Activated B cell treated with CpG ODN at 0.5 μM for 24 hours (primary cell): ENCODE data around the gene PXT1. TPM values are rescaled to one million over a fixed set of nuclear protein-coding genes. Genes with fewer than 3 reads are reported as not detected.

ENCODE experiments used
- ATAC-seq: fragments of 200-7000 bp; cut with Tn5 transposase; one replicate; pipeline ENCODE4 v1.10.0; 2021; ENCODE audit warnings: low read depth, mild to moderate bottlenecking, moderate library complexity
- CTCF ChIA-PET: fragments of 350-600 bp; sonication (Branson Sonifier 250); formaldehyde crosslinking; loops from one replicate; lab custom pipeline; 2021; ENCODE audit warnings: antibody characterized with exemption; lab: Charles Lee
- POLR2A ChIA-PET: fragments of 350-600 bp; sonication (Branson Sonifier 250); formaldehyde crosslinking; loops from one replicate; lab custom pipeline; 2021; ENCODE audit warnings: antibody characterized with exemption; lab: Charles Lee
- DNase-seq: peaks from one replicate; pipeline ENCODE4 v3.0.0; 2022
- H3K27ac Mint-ChIP-seq: one replicate; pipeline ENCODE4 v1.8.0; 2020; ENCODE audit warnings: mixed read lengths
- H3K27me3 Mint-ChIP-seq: one replicate; pipeline ENCODE4 v1.8.0; 2021; ENCODE audit warnings: mixed read lengths
- H3K36me3 Mint-ChIP-seq: one replicate; pipeline ENCODE4 v1.8.0; 2021; ENCODE audit warnings: low read depth, mixed read lengths
- H3K4me1 Mint-ChIP-seq: one replicate; pipeline ENCODE4 v1.8.0; 2021; ENCODE audit warnings: mixed read lengths
- H3K4me3 Mint-ChIP-seq: one replicate; pipeline ENCODE4 v1.8.0; 2020; ENCODE audit warnings: mild to moderate bottlenecking, mixed read lengths
- H3K9me3 Mint-ChIP-seq: one replicate; pipeline ENCODE4 v1.8.0; 2020; ENCODE audit warnings: mixed read lengths
- CTCF ChIP-seq: fragments of 200-600 bp; IDR thresholded peaks from one replicate; pipeline ENCODE4 v1.8.0; 2022; ENCODE audit warnings: antibody characterized with exemption, mild to moderate bottlenecking
- intact Hi-C: fragments of 100-400 bp; cut with micrococcal nuclease; formaldehyde crosslinking; loops from one replicate; pipeline ENCODE4 v1.15.1; 2024
- total RNA-seq: library from RNA; stranded (reverse); gene quantifications from 2 replicates; pipeline ENCODE4 v1.2.3, GENCODE V29; 2022

Gene PXT1
- total RNA-seq, 1 donor from 2014 or later: 0.11 TPM

DNA sequence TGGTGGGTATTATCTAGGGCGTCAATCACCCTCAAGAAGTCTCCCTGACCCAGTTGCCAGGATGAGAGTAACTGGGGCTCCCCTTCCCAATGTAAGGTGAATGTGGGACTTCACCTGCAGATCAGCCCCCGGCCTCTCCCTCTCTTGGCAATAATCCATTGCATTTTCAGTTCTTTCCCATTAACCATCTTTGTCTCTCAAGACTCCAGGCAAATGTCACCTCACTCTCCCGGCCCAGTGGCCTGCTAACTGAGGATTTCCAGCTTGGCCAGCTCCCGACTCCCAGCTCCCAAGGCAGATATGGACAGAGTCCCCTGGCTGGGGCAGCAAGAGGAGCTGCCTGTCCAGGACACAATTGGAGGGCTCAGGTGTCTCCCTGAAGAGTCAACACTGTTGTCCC is 62.5 kb downstream of the PXT1 start:
- intact Hi-C loops: no loop called here
- Mint-ChIP-seq H3K36me3 (no peaks in the 10 kb centered on the region), H3K27ac (no peak overlapping the region), H3K4me3 (no peak overlapping the region), H3K27me3 (no peaks in the 10 kb centered on the region), H3K4me1 (peaks cover 17% of the 10 kb centered on the region), H3K9me3 (no peaks in the 10 kb centered on the region)
- ChIA-PET CTCF (no interaction called here), POLR2A (interaction anchor here (0.6 kb wide), 1 partner anchor 909 kb away, joined by 3 read pairs; no protein-coding TSS in a partner anchor)
- no peak for TF ChIP-seq CTCF
- ATAC-seq (no peak), DNase-seq (no peak)

DNA sequence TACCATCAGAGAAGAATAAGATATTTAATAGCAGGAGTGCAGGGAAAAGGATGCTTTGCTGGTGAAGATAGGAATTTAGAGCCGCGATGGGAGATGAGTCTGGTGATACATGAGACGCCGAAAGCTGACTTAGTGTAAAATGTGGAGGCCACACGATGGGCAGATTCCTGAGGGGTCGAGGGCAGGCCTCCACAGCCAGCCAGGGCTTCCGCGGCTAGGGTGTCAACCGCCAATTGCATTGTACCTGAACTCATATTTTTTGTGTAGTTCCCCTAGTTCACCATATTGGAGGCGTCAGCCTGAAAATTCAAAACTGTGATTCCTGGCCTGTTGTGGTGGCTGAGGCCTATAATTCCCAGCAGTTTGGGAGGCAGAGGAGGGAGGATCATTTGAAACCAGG is 63.7 kb downstream of the PXT1 start:
- no peak for TF ChIP-seq CTCF
- DNase-seq (no peak), ATAC-seq (no peak)
- Mint-ChIP-seq H3K4me3 (no peak overlapping the region), H3K27me3 (no peaks in the 10 kb centered on the region), H3K4me1 (peaks cover 17% of the 10 kb centered on the region), H3K36me3 (no peaks in the 10 kb centered on the region), H3K27ac (no peak overlapping the region), H3K9me3 (no peaks in the 10 kb centered on the region)
- intact Hi-C loops: no loop called here
- POLR2A ChIA-PET: no interaction called here
- CTCF ChIA-PET: no interaction called here

GRCh38 chr6:36378243-36378920 is 64.3 kb downstream of the PXT1 start:
- CTCF ChIA-PET: no interaction called here
- Mint-ChIP-seq H3K36me3 (no peaks in the 10 kb centered on the region), H3K4me3 (no peak overlapping the region), H3K4me1 (peaks cover 16% of the 10 kb centered on the region), H3K9me3 (no peaks in the 10 kb centered on the region), H3K27me3 (no peaks in the 10 kb centered on the region), H3K27ac (no peak overlapping the region)
- no peak for ATAC-seq
- POLR2A ChIA-PET: no interaction called here
- no peak for TF ChIP-seq CTCF
- intact Hi-C loops: no loop called here
- DNase-seq: no peak

DNA sequence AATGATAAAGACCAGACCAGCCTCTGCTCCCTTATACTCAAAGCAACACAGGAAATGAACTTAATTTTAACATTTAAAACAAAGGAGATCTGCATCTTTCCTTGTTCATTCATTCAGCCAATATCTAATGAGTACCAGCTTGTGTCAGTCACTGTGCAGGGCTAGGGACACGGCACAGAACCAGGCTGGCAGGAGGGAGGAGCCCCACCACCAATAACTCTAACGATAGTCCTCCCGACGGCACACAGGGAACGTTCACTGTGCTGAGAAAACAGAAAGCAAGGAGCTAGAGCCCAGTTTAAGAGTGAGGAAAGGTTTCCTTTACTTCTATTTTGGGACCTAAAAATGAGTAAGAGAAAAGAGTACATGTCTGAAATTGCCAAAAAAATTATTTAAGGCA is 65.1 kb downstream of the PXT1 start:
- Mint-ChIP-seq H3K27ac (no peak overlapping the region), H3K4me3 (no peak overlapping the region), H3K36me3 (no peaks in the 10 kb centered on the region), H3K4me1 (peaks cover 11% of the 10 kb centered on the region), H3K9me3 (no peaks in the 10 kb centered on the region), H3K27me3 (peaks cover 4% of the 10 kb centered on the region)
- no peak for TF ChIP-seq CTCF
- CTCF ChIA-PET: no interaction called here
- intact Hi-C loops: no loop called here
- POLR2A ChIA-PET: no interaction called here
- DNase-seq (no peak), ATAC-seq (no peak)

GRCh38 chr6:36376742-36377141 is 65.9 kb downstream of the PXT1 start:
- Mint-ChIP-seq H3K4me3 (no peak overlapping the region), H3K27ac (no peak overlapping the region), H3K9me3 (no peaks in the 10 kb centered on the region), H3K27me3 (peaks cover 5% of the 10 kb centered on the region), H3K36me3 (no peaks in the 10 kb centered on the region), H3K4me1 (peaks cover 8% of the 10 kb centered on the region)
- TF ChIP-seq CTCF: no peak
- CTCF ChIA-PET: no interaction called here
- DNase-seq (no peak), ATAC-seq (no peak)
- intact Hi-C loops: no loop called here
- POLR2A ChIA-PET: no interaction called here
